GM12865 (cell line): ENCODE measurements around the gene CST8.

Experiments
- DNase-seq: peaks from one replicate; pipeline ENCODE4 v3.0.0; 2010; ENCODE audit warnings: low read depth
- H3K4me3 ChIP-seq: 2 replicates; pipeline ENCODE4 v1.5.1; 2011; ENCODE audit warnings: mild to moderate bottlenecking, low read depth, low read length, control low read depth
- TF ChIP-seq, protein P1 (sequence below): IDR thresholded peaks from 2 replicates; pipeline ENCODE4 v1.5.1; 2011; ENCODE audit warnings: low read length, control low read depth, low read depth, inconsistent platforms; ENCODE audit not compliant: insufficient read depth; ENCODE audit errors: missing control alignments

The CST8 gene

DNA sequence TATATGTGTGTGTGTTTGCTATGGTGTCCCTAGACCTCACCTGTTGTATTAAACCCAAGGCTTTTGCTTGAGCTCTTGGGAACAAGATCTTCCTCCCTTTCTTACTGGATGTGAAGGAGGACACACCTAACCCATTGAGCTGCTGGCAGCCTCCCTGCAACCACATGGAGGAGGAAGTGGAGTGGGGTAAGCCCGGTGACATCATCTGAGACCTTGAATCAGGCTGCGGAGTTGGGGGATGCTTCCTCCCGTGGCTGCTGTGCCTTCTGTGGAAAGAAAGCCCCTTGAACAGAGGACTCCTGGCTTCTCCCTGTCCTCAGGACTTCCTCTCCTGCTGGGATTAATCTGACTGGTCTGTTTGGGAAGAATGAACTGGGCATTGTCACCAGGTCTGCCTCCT, 41.5 kb upstream of the CST8 start:
- DNase-seq = peak; percentile 31

DNA sequence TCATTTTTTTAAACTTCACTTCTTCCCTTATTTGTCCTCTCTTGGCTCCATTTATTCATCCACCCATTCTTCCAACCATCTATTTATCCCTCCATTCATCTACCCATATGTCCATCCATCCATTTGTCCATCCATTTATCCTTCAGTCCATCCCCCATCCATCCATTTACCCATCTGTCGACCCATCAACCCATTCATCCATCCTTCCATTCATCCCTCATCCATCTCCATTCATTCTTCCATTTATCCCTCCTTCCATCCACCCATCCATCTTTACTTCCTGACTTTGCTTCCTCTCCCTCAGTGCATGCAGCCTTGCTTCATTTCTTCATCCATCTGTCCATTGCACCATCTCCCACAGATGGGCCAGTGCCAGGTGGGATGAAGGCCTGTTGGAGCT, 40.0 kb upstream of the CST8 start:
- no peak overlapping the region for H3K4me3 ChIP-seq
- TF ChIP-seq, protein P1, sequence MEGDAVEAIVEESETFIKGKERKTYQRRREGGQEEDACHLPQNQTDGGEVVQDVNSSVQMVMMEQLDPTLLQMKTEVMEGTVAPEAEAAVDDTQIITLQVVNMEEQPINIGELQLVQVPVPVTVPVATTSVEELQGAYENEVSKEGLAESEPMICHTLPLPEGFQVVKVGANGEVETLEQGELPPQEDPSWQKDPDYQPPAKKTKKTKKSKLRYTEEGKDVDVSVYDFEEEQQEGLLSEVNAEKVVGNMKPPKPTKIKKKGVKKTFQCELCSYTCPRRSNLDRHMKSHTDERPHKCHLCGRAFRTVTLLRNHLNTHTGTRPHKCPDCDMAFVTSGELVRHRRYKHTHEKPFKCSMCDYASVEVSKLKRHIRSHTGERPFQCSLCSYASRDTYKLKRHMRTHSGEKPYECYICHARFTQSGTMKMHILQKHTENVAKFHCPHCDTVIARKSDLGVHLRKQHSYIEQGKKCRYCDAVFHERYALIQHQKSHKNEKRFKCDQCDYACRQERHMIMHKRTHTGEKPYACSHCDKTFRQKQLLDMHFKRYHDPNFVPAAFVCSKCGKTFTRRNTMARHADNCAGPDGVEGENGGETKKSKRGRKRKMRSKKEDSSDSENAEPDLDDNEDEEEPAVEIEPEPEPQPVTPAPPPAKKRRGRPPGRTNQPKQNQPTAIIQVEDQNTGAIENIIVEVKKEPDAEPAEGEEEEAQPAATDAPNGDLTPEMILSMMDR = no peak
- DNase-seq = no peak

More for the DNA sequence above, 41.5 kb upstream of the CST8 start:
- H3K4me3 ChIP-seq = no peak overlapping the region
- TF ChIP-seq, protein P1 = no peak

DNA sequence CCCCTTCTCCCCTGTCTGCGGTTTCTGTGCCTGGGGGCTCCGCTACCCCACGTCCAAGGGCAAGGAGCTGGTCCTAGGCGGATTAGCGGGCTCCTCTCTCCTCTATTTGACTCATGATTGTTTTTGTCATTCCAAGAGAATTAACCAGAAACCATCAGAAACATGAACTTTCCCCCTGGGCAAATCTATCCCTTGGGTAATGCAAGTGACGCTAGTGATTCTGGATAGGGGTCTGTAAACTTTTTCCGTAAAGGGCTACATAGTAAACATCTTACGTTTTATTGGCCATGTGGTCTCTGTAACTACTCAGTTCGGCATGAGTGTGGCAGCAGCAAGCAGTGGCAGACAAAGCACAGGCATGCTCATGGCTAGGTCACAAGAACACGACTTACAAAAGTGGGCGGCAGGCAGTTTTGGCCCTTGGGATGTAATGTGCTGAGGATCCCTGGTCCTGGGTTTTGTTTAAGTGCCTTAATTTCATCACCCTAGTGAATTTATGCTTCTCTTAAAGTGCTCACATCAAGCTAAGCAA, 38.9 kb upstream of the CST8 start:
- TF ChIP-seq, protein P1 = no peak
- no peak for DNase-seq
- no peak overlapping the region for H3K4me3 ChIP-seq

DNA sequence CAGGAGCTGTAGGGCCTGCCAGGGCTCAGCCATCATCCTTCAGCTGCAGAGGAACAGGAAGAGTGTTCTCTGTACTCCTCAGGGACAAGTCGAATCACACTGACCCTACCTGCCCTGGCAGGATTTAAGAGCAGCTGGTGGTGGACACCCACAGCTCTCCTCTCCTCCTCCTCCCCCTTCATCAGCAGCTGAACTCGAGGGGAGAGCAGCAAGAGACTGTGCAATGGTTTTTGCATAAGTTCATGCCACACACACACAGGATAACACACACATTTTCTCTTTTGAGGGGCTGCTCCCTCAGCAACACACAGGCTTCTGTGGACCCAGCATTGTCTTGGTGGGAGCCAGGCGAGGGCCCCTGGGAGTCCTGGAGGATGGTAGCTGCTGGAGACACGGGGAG, 38.1 kb upstream of the CST8 start, which contains the start of gene CST11:
TSS of gene CST11 (minus strand) at position 101 of the 400 bp plus-strand sequence. CDS start at position 36, 65 bp downstream.
- no peak within 1 kb of the TSS for H3K4me3 ChIP-seq
- TF ChIP-seq, protein P1 = no peak
- no peak for DNase-seq

DNA sequence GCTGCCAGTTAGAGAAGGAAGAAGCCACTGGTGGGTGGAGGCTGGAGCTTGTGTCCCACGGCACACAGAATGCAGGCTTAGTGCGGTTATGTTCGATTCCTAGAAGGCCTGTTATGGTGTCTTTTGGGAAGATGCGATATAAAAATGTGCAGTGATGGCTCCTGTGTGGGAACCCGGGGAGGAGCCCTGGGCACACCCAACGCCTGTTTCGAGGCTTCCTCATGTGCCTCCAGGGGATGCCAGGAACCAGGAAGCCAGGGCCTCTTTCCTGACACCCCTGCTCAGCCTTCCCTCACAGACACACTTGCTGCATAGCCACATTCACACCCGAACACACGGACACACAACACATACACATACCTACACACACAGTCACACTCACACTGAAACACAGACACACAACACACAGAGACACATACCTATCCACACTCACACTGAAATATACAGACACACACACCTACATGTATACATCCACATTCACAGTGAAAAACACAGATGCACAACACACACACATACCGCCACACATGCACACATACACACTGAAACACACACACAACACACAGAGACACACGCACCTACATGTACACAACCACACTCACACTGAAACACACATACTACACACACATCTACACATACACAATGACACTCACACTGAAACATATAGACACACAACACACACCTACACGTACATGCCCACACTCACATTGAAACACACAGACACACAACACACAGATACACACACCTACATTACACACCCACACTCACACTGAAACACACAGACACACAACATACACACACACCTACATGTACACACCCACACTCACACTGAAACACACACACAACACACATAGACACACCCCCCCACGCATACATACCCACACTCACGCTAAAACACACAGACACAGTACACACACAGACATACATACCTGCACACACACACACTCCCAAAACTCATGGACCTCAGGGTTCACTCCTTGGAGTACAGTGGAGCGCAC, 37.1 kb upstream of the CST8 start:
- H3K4me3 ChIP-seq = no peak overlapping the region
- TF ChIP-seq, protein P1 = no peak
- no peak for DNase-seq

DNA sequence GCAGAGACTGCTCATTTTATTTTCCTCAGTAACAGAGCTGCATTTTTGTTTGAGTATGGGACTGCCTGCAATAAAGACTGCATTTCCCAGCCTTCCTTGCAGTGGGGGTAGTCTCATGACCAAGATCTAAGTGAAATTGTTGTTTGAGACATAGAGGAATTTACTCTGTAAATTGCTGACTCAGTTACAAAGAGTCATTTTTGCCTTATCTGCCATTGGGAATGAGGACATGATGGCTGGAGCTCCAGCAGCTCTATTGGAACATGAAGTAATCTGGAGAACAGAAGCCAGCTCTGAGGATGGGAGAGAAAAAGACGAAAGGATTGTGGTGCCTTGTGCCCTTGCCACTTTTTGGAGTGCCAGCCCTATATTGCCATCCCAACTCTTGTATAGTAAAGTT, 36.1 kb upstream of the CST8 start:
- no peak overlapping the region for H3K4me3 ChIP-seq
- no peak for DNase-seq
- TF ChIP-seq, protein P1 = no peak
